HEK293 (cell line): ENCODE measurements around the gene ATXN2.

Source experiments
- CTCF ChIA-PET: fragments of 350-600 bp; formaldehyde crosslinking; extraction: SDS; loops from one replicate; lab custom pipeline; 2021; ENCODE audit warnings: antibody characterized with exemption; lab: Yijun Ruan, JAX
- POLR2A ChIA-PET: fragments of 300-600 bp; formaldehyde crosslinking; extraction: SDS; loops from one replicate; lab custom pipeline; 2020; ENCODE audit warnings: antibody characterized with exemption, inconsistent platforms; lab: Yijun Ruan, JAX
- H3K27ac ChIP-seq: fragments of 200-500 bp; sonication (Bioruptor generic); 2 replicates; pipeline ENCODE4 v1.5.1; 2014; ENCODE audit warnings: low read depth, low read length, control low read depth, inconsistent platforms; ENCODE audit errors: extremely low read depth
- H3K36me3 ChIP-seq, 2 experiments: fragments of 200-500 bp in 1 of 2; sonication (Bioruptor generic) in 1 of 2; 1 replicate in 1 of 2; 2 replicates in 1 of 2; pipeline ENCODE4 v1.5.1; 2014 to 2017; ENCODE audit warnings: inconsistent platforms in 2 of 2, low read length in 2 of 2; ENCODE audit not compliant: control insufficient read depth in 2 of 2, insufficient read depth in 1 of 2
- H3K4me1 ChIP-seq: fragments of 200-500 bp; sonication (Bioruptor generic); 2 replicates; pipeline ENCODE4 v1.5.1; 2014; ENCODE audit warnings: mild to moderate bottlenecking, low read length, inconsistent platforms; ENCODE audit not compliant: control insufficient read depth, insufficient read depth
- H3K4me3 ChIP-seq: 2 replicates; pipeline ENCODE4 v1.5.1; 2011; ENCODE audit warnings: low read depth, mild to moderate bottlenecking, control low read depth, low read length, moderate library complexity
- H3K9me3 ChIP-seq: fragments of 200-500 bp; sonication (Bioruptor generic); 2 replicates; pipeline ENCODE4 v1.5.1; 2014; ENCODE audit warnings: low read depth, low read length, inconsistent platforms; ENCODE audit not compliant: control insufficient read depth, insufficient read depth
- BCL11A ChIP-seq: fragments of 450-650 bp; formaldehyde crosslinking; IDR thresholded peaks from 2 replicates; pipeline ENCODE4 v1.5.1; 2016; ENCODE audit warnings: low read depth, missing biosample characterization, missing genetic modification characterization
- MEIS1 ChIP-seq: sonication (generic); formaldehyde crosslinking; IDR thresholded peaks from 2 replicates; pipeline ENCODE4 v1.8.1; 2022; ENCODE audit warnings: missing genetic modification reagents, mild to moderate bottlenecking, borderline replicate concordance
- SETDB1 ChIP-seq: IDR thresholded peaks from one replicate; pipeline ENCODE4 v1.6.1; 2017; ENCODE audit warnings: mild to moderate bottlenecking, low read length, moderate library complexity, mixed read lengths; ENCODE audit not compliant: insufficient read length
- SP7 ChIP-seq: fragments of 450-650 bp; formaldehyde crosslinking; IDR thresholded peaks from 2 replicates; pipeline ENCODE4 v1.5.1; 2016; ENCODE audit warnings: missing biosample characterization, missing genetic modification characterization
- ZNF184 ChIP-seq: fragments of 450-650 bp; IDR thresholded peaks from 2 replicates; pipeline ENCODE4 v1.5.1; 2018; ENCODE audit warnings: missing biosample characterization, mild to moderate bottlenecking, missing genetic modification characterization
- ZNF311 ChIP-seq: fragments of 450-650 bp; formaldehyde crosslinking; IDR thresholded peaks from 2 replicates; pipeline ENCODE4 v1.5.1; 2017; ENCODE audit warnings: missing biosample characterization, missing genetic modification characterization, borderline replicate concordance
- ZNF544 ChIP-seq: fragments of 450-650 bp; formaldehyde crosslinking; IDR thresholded peaks from 2 replicates; pipeline ENCODE4 v1.5.0; 2017; ENCODE audit warnings: missing biosample characterization, missing genetic modification characterization
- ZNF624 ChIP-seq: fragments of 450-650 bp; formaldehyde crosslinking; IDR thresholded peaks from 2 replicates; pipeline ENCODE4 v1.5.1; 2017; ENCODE audit warnings: missing biosample characterization, missing genetic modification characterization
- ZNF626 ChIP-seq: fragments of 450-650 bp; sonication (Bioruptor Pico); formaldehyde crosslinking; IDR thresholded peaks from 2 replicates; pipeline ENCODE4 v1.5.1; 2018; ENCODE audit warnings: missing biosample characterization, missing genetic modification characterization, inconsistent platforms
- TF ChIP-seq, protein P1 (sequence below): fragments of 450-650 bp; formaldehyde crosslinking; IDR thresholded peaks from 2 replicates; pipeline ENCODE4 v1.5.1; 2016; ENCODE audit warnings: missing biosample characterization, missing genetic modification characterization
- TF ChIP-seq, protein P2 (sequence below): fragments of 450-650 bp; formaldehyde crosslinking; IDR thresholded peaks from 2 replicates; pipeline ENCODE4 v1.5.1; 2016; ENCODE audit warnings: missing biosample characterization, missing genetic modification characterization, borderline replicate concordance
- TF ChIP-seq, protein P3 (sequence below): fragments of 450-650 bp; formaldehyde crosslinking; IDR thresholded peaks from 2 replicates; pipeline ENCODE4 v1.5.1; 2016; ENCODE audit warnings: missing biosample characterization, missing genetic modification characterization
- TF ChIP-seq, protein P4 (sequence below): fragments of 450-650 bp; formaldehyde crosslinking; IDR thresholded peaks from 2 replicates; pipeline ENCODE4 v1.5.1; 2017; ENCODE audit warnings: missing biosample characterization, missing genetic modification characterization
- TF ChIP-seq, protein P5 (sequence below): sonication (generic); formaldehyde crosslinking; IDR thresholded peaks from 2 replicates; pipeline ENCODE4 v1.8.1; 2022; ENCODE audit warnings: mild to moderate bottlenecking, moderate library complexity, missing genetic modification reagents

Gene ATXN2

DNA sequence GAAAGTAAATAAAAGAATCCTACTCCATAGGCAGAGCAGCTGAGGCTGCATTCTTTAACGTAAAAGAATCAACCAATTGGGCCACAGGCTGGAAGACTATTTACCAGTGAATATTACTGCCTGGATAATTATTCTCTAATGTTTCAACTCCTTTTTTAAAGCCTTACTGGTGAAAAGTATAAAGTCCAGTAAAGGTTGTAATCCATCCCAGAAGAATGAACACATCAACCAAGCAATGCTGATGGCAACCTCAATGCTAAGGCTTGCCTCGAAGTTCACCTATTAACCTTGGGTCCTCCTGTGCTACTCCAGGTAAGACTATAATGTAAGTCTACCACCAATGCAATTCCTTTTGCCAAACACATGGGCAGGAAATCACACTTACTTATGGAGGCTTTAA, 77.3 kb downstream of the ATXN2 start:
- H3K27ac ChIP-seq = no peak overlapping the region
- H3K9me3 ChIP-seq = no peaks in the 10 kb centered on the region; the same call in 1 of the 2 replicates
- H3K36me3 ChIP-seq = peaks cover 58 to 90% of the 10 kb centered on the region in 2 experiments
- ChIA-PET CTCF (no interaction called here), POLR2A (no interaction called here)
- no peaks in the 10 kb centered on the region for H3K4me1 ChIP-seq
- no peak for TF ChIP-seq SETDB1
- TF ChIP-seq, protein P1, sequence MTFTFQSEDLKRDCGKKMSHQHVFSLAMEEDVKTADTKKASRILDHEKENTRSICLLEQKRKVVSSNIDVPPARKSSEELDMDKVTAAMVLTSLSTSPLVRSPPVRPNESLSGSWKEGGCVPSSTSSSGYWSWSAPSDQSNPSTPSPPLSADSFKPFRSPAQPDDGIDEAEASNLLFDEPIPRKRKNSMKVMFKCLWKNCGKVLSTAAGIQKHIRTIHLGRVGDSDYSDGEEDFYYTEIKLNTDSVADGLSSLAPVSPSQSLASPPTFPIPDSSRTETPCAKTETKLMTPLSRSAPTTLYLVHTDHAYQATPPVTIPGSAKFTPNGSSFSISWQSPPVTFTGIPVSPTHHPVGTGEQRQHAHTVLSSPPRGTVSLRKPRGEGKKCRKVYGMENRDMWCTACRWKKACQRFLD (tag by site-specific recombination) = no peak
- no peak overlapping the region for H3K4me3 ChIP-seq

DNA sequence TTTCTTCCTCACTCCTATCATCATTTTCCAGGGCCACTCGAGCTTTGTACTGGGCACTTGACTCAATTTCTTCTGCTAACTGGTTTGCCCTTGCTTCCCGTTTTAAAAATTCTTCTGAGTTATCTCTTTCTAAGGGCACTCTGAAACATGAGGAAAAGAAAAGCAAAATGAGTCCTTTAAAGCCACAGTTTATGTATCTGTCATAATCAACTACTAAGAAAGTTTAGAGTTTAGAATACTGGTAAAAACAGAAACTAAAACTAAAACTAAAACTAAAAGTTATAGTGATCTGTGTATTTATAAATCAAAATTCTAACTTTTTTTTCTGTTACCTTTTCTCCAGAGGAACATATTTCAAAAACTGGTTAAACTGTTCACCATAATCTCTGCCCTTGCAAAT, 79.2 kb downstream of the ATXN2 start:
- ChIA-PET CTCF (interaction anchor here (1.6 kb wide), 1 partner anchor 123 kb away, joined by 9 read pairs; no protein-coding TSS in a partner anchor), POLR2A (no interaction called here)
- no peak overlapping the region for H3K27ac ChIP-seq
- H3K4me3 ChIP-seq = no peak overlapping the region
- peaks cover 55 to 95% of the 10 kb centered on the region in 2 experiments for H3K36me3 ChIP-seq
- TF ChIP-seq ZNF624 (tag by site-specific recombination) = no peak
- TF ChIP-seq, protein P2, sequence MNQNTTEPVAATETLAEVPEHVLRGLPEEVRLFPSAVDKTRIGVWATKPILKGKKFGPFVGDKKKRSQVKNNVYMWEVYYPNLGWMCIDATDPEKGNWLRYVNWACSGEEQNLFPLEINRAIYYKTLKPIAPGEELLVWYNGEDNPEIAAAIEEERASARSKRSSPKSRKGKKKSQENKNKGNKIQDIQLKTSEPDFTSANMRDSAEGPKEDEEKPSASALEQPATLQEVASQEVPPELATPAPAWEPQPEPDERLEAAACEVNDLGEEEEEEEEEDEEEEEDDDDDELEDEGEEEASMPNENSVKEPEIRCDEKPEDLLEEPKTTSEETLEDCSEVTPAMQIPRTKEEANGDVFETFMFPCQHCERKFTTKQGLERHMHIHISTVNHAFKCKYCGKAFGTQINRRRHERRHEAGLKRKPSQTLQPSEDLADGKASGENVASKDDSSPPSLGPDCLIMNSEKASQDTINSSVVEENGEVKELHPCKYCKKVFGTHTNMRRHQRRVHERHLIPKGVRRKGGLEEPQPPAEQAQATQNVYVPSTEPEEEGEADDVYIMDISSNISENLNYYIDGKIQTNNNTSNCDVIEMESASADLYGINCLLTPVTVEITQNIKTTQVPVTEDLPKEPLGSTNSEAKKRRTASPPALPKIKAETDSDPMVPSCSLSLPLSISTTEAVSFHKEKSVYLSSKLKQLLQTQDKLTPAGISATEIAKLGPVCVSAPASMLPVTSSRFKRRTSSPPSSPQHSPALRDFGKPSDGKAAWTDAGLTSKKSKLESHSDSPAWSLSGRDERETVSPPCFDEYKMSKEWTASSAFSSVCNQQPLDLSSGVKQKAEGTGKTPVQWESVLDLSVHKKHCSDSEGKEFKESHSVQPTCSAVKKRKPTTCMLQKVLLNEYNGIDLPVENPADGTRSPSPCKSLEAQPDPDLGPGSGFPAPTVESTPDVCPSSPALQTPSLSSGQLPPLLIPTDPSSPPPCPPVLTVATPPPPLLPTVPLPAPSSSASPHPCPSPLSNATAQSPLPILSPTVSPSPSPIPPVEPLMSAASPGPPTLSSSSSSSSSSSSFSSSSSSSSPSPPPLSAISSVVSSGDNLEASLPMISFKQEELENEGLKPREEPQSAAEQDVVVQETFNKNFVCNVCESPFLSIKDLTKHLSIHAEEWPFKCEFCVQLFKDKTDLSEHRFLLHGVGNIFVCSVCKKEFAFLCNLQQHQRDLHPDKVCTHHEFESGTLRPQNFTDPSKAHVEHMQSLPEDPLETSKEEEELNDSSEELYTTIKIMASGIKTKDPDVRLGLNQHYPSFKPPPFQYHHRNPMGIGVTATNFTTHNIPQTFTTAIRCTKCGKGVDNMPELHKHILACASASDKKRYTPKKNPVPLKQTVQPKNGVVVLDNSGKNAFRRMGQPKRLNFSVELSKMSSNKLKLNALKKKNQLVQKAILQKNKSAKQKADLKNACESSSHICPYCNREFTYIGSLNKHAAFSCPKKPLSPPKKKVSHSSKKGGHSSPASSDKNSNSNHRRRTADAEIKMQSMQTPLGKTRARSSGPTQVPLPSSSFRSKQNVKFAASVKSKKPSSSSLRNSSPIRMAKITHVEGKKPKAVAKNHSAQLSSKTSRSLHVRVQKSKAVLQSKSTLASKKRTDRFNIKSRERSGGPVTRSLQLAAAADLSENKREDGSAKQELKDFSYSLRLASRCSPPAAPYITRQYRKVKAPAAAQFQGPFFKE (tag by site-specific recombination) = no peak
- TF ChIP-seq ZNF184 (tag by site-specific recombination) = no peak
- TF ChIP-seq ZNF311 (tag by site-specific recombination) = no peak
- no peak for TF ChIP-seq ZNF626
- TF ChIP-seq, protein P3, sequence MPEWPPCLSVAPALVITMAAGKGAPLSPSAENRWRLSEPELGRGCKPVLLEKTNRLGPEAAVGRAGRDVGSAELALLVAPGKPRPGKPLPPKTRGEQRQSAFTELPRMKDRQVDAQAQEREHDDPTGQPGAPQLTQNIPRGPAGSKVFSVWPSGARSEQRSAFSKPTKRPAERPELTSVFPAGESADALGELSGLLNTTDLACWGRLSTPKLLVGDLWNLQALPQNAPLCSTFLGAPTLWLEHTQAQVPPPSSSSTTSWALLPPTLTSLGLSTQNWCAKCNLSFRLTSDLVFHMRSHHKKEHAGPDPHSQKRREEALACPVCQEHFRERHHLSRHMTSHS (tag by site-specific recombination) = no peak
- TF ChIP-seq SP7 (tag by site-specific recombination) = no peak
- TF ChIP-seq, protein P4, sequence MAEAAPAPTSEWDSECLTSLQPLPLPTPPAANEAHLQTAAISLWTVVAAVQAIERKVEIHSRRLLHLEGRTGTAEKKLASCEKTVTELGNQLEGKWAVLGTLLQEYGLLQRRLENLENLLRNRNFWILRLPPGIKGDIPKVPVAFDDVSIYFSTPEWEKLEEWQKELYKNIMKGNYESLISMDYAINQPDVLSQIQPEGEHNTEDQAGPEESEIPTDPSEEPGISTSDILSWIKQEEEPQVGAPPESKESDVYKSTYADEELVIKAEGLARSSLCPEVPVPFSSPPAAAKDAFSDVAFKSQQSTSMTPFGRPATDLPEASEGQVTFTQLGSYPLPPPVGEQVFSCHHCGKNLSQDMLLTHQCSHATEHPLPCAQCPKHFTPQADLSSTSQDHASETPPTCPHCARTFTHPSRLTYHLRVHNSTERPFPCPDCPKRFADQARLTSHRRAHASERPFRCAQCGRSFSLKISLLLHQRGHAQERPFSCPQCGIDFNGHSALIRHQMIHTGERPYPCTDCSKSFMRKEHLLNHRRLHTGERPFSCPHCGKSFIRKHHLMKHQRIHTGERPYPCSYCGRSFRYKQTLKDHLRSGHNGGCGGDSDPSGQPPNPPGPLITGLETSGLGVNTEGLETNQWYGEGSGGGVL (tag by site-specific recombination) = no peak
- TF ChIP-seq MEIS1 = no peak
- TF ChIP-seq, protein P5, sequence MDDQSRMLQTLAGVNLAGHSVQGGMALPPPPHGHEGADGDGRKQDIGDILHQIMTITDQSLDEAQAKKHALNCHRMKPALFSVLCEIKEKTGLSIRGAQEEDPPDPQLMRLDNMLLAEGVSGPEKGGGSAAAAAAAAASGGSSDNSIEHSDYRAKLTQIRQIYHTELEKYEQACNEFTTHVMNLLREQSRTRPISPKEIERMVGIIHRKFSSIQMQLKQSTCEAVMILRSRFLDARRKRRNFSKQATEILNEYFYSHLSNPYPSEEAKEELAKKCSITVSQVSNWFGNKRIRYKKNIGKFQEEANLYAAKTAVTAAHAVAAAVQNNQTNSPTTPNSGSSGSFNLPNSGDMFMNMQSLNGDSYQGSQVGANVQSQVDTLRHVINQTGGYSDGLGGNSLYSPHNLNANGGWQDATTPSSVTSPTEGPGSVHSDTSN (CRISPR knock-in tag) = no peak
- TF ChIP-seq BCL11A (tag by site-specific recombination) = no peak
- TF ChIP-seq ZNF544 (tag by site-specific recombination) = no peak
- TF ChIP-seq, all 188 proteins: peak for 0
- Histone ChIP-seq H3K9me3 (no peaks in the 10 kb centered on the region; the same call in 1 of the 2 replicates), H3K4me1 (no peaks in the 10 kb centered on the region)
